Measurements from ENCODE around the gene TPCN1.

DNA sequence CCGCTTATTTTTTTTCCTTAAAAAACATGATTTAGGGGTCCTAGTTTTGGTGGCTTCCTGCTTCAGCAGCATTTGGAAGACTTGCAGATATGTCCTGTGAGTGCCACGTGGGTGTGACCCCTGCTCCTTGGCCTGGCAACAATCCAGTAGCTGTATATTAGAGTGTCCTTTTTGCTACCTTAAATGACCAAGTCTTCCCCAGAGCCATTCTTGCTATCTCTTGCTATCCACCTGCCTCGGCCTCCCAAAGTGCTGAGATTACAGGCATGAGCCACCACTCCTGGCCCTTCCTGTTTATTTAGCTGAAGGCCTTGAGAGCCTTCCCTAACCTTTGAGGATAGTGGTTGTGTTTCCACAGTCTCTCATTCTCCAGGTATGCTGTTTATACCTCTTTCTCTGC lies 17.0 kb downstream of the TPCN1 start:
- TF ChIP-seq ZNF232 (CRISPR knock-in tag; IDR thresholded peaks at IDR 0.05; ENCODE audit: borderline replicate concordance), result no peak
- TF ChIP-seq GTF2F1 (IDR thresholded peaks at IDR 0.05; ENCODE audit: low read length), result no peak
- TF ChIP-seq RNF2 (conservative IDR thresholded peaks at IDR 0.05; ENCODE audit: low read depth), result no peak
- no peak for TF ChIP-seq JARID2 (CRISPR knock-in tag; IDR thresholded peaks at IDR 0.05; ENCODE audit: insufficient replicate concordance)
- TF ChIP-seq, protein P1, sequence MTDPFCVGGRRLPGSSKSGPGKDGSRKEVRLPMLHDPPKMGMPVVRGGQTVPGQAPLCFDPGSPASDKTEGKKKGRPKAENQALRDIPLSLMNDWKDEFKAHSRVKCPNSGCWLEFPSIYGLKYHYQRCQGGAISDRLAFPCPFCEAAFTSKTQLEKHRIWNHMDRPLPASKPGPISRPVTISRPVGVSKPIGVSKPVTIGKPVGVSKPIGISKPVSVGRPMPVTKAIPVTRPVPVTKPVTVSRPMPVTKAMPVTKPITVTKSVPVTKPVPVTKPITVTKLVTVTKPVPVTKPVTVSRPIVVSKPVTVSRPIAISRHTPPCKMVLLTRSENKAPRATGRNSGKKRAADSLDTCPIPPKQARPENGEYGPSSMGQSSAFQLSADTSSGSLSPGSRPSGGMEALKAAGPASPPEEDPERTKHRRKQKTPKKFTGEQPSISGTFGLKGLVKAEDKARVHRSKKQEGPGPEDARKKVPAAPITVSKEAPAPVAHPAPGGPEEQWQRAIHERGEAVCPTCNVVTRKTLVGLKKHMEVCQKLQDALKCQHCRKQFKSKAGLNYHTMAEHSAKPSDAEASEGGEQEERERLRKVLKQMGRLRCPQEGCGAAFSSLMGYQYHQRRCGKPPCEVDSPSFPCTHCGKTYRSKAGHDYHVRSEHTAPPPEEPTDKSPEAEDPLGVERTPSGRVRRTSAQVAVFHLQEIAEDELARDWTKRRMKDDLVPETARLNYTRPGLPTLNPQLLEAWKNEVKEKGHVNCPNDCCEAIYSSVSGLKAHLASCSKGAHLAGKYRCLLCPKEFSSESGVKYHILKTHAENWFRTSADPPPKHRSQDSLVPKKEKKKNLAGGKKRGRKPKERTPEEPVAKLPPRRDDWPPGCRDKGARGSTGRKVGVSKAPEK (CRISPR knock-in tag; IDR thresholded peaks at IDR 0.05; ENCODE audit: borderline replicate concordance), result no peak
- no peak for TF ChIP-seq SMARCE1 (IDR thresholded peaks at IDR 0.05; ENCODE audit: borderline replicate concordance)
- no peak for TF ChIP-seq EZH2 (conservative IDR thresholded peaks at IDR 0.05; ENCODE audit: low read depth, low read length)
- TF ChIP-seq, protein P2, sequence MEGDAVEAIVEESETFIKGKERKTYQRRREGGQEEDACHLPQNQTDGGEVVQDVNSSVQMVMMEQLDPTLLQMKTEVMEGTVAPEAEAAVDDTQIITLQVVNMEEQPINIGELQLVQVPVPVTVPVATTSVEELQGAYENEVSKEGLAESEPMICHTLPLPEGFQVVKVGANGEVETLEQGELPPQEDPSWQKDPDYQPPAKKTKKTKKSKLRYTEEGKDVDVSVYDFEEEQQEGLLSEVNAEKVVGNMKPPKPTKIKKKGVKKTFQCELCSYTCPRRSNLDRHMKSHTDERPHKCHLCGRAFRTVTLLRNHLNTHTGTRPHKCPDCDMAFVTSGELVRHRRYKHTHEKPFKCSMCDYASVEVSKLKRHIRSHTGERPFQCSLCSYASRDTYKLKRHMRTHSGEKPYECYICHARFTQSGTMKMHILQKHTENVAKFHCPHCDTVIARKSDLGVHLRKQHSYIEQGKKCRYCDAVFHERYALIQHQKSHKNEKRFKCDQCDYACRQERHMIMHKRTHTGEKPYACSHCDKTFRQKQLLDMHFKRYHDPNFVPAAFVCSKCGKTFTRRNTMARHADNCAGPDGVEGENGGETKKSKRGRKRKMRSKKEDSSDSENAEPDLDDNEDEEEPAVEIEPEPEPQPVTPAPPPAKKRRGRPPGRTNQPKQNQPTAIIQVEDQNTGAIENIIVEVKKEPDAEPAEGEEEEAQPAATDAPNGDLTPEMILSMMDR (CRISPR knock-in tag; IDR thresholded peaks at IDR 0.05), result no peak
- no peak for TF ChIP-seq ZNF766 (CRISPR knock-in tag; IDR thresholded peaks at IDR 0.05; ENCODE audit: borderline replicate concordance)
- TF ChIP-seq ZNF30 (CRISPR knock-in tag; IDR thresholded peaks at IDR 0.05), result no peak
